Dermis microvascular lymphatic vessel endothelial cell (primary cell): Measurements from ENCODE around the gene ERF. TPM values are rescaled to one million over a fixed set of nuclear protein-coding genes. Genes with fewer than 3 reads are reported as not detected.
"Not testable (repeated sequence)": the region's sequence is repeated elsewhere in the genome, so short reads cannot be mapped to it uniquely, and the experiment has no call there.

Source experiments
- DNase-seq, 2 donors: peaks; one replicate each; pipeline versions ENCODE4 v3.0.0 to v3.0.0-alpha.2; 2010; ENCODE audit warnings: low read depth in 2 of 2
- total RNA-seq: library from RNA; depleted of rRNA; stranded (reverse); fragments of >200 nt; gene quantifications from 2 replicates; pipeline ENCODE4 v1.2.1, GENCODE V29; 2014

The ERF gene
- total RNA-seq, 1 donor from 2014 or later, result 18.4 TPM

DNA sequence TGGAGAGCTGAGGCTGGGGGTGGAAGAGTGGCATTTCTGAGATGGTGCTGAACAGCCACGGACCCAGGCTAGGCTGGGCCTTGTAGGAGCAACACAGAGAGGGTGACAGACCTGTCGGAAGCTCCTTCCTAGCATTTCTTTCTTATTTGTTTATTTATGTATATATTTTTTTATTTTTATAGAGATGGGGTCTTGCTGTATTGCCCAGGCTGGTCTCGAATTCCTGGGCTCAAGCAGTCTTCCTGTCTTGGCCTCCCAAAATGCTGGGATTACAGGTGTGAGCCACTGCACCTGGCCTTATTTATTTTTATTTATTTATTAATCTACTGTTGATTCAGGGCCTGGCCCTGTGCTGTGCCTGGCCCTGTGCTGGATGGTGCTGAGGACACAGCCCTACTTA lies 20.6 kb upstream of the ERF start:
- DNase-seq, result no peak

DNA sequence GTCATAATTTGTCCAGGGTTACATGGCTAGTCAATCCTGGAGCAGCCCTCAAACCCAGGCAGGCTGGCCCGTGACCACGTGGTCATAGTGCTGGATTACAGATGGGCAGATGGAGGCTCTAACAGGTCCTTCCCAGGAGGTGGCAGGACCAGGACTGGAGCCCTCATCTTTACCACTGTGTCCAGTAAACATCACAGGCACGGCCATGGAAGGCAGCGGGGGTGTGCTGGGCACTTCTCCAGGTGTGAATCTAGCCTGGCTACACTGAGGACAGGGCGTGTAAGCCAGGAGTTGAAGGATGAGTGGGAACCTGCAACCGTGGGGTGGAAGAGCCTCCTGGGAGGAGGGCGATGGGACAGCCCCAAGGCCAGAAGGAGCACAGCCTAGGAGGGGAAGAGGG lies 20.2 kb upstream of the ERF start:
- DNase-seq, result no peak

DNA sequence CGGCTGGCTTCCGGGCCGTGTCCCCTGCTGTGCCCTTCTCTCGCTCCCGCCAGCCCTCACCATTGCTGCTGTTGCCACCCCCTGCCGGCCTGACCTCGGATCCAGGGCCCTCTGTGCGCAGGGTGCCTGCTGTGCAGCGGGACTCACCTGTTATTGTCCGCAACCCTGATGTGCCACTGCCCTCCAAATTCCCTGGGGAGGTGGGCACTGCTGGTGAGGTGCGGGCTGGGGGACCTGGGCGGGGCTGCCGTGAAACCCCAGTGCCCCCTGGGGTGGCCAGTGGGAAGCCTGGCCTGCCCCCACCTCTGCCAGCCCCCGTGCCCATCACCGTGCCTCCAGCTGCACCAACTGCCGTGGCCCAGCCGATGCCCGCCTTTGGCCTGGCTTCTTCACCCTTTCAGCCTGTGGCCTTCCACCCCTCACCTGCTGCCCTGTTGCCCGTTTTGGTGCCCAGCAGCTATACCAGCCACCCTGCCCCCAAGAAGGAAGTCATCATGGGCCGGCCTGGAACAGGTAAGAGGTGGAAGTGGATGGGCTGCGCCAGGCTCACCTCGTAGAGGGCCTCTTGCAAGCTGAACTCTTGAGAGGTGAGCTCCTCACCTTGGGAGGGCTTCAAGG lies 19.2 kb upstream of the ERF start:
- no peak for DNase-seq

DNA sequence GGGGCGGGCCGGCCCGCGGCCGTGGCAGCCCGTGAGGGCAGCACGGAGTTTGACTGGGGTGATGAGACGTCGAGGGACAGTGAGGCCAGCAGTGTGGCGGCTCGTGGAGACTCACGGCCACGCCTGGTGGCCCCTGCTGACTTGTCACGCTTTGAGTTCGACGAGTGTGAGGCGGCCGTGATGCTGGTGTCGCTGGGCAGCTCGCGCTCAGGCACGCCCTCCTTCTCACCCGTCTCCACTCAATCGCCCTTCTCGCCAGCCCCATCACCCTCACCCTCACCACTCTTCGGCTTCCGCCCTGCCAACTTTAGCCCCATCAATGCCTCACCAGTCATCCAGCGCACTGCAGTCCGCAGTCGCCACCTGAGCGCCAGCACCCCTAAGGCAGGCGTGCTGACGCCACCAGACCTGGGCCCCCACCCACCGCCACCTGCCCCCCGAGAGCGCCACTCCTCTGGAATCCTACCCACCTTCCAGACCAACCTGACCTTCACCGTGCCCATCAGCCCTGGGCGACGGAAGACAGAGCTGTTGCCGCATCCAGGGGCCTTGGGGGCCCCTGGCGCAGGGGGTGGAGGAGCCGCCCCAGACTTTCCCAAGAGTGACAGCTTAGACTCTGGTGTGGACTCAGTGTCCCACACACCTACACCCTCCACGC lies 18.6 kb upstream of the ERF start:
- DNase-seq, result no peak

DNA sequence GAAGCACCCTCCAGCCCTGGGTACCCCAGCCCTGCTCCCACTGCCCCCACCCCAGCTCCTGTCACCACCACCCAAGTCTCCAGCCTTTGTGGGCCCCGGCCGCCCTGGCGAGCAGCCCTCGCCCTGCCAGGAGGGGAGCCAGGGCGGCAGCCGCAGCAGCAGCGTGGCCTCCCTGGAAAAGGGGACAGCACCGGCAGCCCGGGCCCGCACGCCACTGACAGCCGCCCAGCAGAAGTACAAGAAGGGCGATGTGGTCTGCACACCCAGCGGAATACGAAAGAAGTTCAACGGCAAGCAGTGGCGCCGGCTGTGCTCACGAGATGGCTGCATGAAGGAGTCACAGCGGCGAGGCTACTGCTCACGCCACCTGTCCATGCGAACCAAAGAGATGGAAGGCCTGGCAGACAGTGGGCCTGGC lies 18.1 kb upstream of the ERF start:
- no peak for DNase-seq

DNA sequence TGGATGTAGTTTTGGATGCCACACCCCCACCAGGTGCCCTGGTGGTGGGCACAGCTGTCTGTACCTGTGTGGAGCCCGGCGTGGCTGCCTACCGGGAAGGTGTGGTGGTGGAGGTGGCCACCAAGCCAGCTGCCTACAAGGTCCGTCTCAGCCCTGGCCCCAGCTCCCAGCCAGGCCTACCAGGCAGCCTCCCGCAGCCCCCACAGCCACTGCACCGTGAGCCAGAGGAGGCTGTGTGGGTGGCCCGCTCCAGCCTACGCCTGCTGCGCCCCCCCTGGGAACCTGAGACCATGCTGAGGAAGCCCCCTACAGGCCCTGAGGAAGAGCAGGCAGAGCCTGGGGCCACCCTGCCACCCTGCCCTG lies 17.6 kb upstream of the ERF start:
- DNase-seq, result no peak

DNA sequence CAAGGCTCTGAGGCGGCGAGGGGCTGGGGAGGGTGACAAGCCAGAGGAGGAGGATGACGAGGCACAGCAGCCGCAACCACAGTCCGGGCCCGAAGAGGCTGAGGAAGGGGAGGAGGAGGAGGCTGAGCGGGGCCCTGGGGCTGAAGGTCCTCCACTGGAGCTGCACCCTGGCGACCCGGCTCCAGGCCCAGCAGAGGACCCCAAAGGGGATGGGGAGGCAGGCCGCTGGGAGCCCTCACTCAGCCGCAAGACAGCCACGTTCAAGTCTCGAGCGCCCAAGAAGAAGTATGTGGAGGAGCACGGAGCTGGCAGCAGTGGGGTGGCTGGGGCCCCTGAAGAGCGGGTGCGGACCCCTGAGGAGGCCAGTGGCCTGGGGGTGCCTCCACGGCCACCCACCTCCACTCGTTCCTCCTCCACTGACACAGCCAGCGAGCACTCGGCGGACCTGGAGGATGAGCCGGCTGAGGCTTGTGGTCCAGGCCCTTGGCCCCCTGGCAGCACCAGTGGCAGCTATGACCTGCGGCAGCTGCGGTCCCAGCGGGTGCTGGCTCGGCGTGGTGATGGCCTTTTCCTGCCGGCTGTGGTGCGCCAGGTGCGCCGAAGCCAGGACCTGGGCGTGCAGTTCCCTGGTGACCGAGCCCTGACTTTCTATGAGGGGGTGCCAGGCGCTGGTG lies 17.1 kb upstream of the ERF start:
- DNase-seq, result no peak

DNA sequence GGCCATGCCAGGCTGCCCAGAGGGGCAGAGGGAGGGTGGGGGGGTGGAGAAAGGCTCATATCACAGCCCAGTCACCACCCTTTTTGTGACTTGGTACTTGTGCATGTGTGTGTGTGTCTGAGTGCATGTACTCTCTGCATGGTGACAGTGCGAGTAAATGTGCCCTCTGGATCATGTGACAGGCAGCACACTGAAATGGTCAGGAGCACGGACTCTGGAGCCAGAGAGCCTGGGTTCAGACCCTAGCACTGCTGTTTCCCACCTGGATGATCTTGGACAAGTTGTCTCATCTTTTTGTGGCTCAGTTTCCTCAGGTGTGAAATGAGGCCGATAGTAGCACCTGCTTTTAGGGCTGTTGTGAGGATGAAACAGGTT lies 16.1 kb upstream of the ERF start:
- no peak for DNase-seq

DNA sequence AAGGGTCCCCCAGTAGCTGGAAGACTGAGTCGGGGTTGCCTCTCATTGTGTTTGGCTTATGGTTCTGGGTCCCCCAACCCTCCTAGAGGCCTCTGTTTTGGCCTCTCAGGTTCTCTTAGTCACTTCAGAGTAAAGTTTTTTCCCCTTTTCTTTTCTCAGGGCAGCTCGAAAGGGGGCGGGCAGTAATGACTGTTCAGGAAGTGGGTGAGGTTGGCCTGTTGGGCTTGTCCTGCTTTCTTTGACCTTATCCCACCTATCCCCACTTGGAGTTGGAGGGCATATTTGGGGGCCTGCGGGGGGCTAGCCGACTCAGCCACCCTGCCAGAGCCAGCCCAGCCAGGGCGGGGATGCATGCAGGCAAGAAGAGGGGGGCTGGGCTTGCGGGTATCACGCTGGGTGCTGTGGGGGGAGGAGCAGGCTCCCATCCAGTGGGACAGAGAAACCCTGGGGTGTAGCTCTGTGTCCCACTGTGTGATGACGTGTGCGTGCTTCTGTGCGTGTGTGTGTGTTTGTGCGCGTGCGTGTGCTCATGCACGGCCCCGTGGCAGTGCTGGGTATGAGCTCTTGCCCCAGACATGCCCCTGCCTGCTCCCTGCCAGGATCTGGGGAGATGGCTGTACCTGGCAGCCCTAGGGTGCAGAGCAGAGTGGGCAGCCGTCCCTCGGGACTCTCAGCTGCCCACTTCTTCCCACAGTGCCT lies 15.6 kb upstream of the ERF start:
- DNase-seq, result peak in 1 of 2 donors; percentile 77

DNA sequence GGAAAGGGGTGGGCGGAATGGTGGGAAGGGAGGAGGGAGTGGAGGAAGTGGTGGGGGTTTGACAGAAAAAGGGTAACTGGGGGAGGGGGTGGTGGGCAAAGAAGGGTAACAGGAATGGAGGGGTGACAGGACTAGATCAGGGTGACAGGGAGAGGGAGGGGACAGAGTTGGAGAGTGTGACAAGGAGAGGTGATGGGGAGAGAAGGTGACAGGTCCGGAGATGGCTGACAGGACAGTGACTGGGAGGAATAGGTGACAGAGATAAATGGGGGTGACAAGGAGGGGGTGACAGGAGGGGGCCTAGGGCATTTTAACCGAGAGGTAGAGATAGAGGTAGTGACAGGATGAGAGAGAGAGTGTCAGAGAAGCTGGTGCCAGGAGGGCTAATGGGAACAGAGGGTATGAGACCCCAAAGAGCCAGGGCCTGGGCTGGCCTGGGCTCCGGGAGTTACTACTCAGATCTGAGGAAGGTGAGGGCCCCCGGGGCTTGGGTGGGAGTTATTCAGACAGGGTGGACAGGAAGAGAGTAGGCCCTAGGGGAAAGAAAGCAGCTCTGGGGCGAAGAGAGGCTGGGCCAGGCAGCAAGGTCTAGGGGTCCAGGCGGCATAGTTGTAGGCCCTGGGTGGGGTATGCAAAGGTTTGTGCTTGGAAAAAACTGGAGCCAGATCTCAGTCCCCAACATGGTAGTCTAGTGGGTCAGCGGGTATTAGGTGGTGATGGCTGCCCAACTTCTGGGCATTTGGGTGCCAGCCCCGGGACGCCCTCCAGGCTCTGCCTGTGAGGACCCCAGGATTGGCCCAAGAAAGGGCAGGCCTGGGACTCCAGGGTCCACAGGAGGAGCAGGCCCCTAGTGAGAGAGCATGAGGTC lies 14.8 kb upstream of the ERF start:
- DNase-seq, result no peak

DNA sequence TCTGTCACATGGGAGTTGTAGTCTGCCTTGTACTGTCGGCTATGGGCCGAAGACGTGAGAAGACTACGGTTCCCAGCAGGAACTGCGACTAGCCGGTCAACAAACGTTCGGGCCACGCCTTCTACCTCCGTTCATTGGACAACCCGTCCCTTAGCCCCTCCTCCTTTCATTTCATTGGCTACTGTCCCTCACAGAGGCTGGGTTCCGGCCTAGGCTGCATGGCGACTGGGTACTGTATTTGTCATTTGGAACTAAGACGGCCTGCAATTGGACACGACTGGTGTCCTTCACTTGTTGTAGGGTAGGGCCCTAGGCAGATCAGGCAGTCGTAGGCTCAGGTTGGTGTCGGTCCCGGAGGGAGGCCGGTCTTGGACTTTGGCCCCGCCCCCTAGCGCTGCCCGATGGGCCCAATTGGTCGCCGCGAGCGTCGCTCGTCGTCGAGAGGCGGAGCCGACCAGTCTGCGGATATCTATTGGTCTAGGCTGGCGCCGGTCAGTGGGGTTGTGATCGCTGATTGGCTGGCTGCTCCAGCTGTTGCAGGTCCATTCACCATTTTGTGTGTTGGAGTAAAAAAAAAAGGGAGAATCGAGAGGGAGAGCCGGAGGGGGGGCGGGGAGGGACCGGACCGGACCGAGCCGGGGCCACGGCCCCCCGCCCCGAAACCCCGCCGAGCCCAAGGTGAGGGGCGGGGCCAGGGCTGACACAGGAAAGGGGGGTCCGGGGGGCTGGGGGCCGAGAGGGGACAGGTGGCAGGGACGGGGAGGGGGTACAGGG lies 14.0 kb upstream of the ERF start, which contains the start of gene CIC:
TSS of gene CIC (plus strand) at position 549 of the 774 bp plus-strand sequence. CDS start 2,532 bp downstream, outside the sequence.
- peak; percentile 100 for DNase-seq

DNA sequence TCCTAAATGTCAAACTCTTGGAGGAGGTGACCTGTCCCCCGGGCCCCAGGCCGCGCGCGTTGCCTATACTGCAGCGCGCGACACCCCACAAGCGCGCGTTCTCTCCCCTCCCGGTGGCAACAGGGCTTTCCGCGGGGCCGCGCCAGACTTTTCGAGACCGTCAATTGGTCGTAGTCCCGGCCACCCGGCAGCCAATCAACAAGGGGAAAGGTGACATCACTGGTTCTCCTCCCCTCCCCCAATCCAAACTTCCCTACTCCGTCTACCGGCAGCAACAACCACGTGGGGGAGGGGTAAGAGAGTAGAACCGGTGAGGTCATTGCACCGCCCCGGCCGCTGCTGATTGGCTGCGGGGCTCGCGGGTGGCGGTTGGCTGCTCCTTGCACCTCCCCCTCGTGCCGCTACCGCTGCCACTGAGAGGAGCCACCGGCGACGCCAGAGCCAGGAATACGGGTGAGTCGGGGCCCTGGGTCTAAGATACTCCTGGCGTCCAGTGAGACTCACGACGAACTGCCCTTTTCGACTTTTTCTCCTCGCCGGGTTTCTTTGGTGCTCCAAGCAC lies 13.3 kb upstream of the ERF start:
- DNase-seq, result peak; percentile 99 to 100

DNA sequence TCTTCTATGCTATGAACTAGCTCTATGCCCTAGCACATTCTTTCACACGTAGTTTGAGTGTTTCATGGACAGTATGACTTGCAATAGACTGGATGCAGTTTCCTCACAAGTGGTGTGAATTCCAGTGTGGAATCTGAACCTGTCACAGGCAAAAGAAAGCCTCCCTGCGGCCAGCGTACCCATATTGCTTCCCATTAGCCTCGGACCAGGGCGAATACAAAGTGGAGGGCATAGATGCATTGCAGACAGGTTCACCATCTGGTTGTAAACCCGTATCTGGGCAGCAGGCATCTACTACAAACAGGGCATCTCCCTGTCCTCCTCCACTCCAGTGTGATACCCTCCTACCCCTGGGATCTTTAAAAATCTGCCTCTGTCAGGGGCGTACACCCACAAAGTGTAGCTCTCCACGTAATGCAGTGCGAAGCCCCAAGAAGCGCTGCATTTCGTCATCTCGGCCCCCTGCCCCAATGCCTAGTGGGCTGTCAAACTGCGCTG lies 12.8 kb upstream of the ERF start:
- no peak for DNase-seq

DNA sequence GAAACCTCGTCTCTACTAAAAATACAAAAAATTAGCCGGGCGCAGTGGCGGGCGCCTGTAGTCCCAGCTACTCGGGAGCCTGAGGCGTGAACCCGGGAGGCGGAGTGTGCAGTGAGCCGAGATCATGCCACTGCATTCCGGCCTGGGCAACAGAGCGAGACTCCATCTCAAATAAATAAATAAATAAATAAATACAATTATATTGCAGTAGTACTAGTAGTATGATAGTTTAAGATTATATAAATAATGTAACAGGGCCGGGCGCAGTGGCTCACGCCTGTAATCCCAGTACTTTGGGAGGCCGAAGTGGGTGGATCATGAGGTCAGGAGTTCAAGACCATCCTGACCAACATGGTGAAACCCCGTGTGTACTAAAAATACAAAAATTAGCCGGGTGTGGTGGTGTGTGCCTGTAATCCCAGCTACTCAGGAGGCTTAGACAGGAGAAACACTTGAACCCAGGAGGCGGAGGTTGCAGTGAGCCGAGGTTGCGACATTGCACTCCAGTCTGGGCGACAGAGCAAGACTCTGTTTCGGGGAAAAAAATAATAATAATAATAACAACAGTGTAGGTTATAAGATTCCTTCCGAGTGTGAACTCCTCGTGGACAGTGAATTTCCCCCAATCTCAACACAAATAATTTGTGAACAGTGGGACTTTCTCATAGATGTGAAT lies 12.1 kb upstream of the ERF start:
- DNase-seq, result not testable (repeated sequence)

DNA sequence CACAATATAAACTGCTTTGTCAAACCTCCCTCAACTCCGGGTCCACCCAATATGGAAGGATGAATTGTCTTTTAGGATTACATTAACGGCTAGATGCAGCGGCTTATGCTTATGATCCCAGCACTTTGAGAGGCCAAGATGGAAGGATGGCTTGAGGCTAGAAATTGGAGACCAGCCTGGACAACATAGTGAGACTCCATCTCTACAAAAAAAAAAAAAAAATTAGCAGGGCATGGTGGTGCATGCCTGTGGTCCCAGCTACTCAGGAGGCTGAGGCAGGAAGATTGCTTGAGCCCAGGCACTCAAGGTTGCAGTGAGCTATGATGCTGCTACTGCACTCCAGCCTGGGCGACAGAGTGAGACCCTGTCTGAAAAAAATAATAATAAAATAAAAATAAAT lies 11.2 kb upstream of the ERF start:
- DNase-seq, result not testable (repeated sequence)

DNA sequence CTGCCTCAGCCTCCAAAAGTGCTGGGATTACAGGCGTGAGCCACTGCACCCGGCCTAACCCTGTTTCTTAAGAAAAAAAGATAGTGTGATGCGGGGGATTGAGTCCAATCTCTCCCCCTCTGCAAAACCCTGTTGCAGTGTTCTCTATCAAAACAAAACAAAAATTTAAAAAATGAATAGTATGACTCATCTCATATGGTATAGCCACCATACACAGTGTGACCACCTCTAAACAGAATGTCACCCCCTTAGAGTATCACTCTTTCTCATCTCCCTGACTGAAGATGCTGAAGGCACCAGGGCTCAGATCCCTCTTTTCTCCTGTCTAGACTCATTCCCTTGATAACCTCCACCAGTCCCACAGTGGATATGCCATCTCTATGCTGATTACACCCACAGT lies 6.8 kb upstream of the ERF start:
- no peak for DNase-seq

DNA sequence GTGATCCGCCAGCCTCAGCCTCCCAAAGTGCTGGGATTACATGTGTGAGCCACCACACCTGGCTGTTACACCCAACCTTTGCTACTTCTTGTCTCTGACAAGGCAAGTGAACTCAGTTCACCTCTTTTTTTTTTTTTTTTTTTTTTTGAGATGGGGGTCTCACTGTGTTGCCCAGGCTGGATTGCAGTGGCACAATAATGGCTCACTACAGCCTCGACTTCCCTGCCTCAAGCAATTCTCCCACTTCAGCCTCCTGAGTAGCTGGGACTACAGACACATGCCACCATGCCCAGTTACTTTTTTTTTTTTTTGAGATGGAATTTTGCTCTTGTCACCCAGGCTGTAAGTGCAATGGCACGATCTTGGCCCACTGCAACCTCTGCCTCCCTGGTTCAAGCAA lies 2.9 kb upstream of the ERF start:
- DNase-seq, result not testable (repeated sequence)

DNA sequence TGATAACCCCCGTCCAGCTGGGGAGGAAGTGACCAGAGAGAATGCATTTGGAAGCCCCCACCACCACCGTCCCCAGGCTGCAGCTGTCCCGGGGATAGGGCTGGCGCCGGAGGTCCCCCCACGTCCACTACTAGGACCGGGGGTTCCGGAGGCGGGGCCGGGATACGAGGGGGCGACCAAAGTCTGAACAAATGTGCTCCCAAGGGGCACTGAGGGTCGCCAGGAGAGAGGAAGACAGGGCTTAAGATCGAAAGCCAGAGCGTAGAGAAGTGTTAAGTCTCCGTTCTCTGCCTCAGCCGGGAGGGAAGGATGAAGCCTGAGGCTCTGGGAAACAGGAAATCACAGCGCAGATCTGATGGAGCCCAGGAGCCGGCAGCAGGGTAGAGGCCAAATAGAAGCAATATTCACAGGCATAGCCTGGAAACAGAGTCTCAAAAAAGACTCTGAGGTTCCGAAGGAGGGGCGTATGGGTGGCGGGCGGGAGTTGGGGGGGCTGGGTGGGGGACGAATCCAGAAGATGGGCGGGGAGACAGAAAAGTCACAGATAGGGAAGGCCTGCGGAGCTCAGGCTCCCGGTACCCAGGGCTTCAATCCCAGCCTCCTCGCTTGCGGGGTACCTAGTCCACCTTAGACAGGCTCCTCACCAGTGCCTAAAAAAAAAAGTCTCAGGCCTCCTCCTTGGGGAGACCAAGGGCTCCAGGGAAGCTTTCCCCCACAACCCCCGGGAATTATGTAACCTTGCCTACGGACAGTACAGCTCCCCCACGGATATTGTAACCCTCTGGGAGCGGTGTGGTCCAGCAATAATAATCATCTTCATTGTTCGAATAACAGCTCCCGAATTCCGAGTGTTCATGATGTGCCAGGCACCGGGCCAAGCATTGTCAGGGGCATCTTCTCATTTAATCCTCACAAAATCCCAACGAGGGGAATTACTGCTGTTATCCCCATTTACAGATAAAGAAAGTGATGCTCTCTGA lies 1.1 kb upstream of the ERF start:
- DNase-seq, result peak in 1 of 2 donors; percentile 67
